ENCODE data around the gene EML4. TPM values are rescaled to one million over a fixed set of nuclear protein-coding genes. Genes with fewer than 3 reads are reported as not detected.
A peak's percentile ranks its signal among the peaks of the same experiment; 100 is the strongest.

The EML4 gene
- total and polyA plus RNA-seq, 2 of the 13 experiments (the other 11 are each of a cell fraction or from before 2014, with no cell fraction given) = 243 to 476 TPM

DNA sequence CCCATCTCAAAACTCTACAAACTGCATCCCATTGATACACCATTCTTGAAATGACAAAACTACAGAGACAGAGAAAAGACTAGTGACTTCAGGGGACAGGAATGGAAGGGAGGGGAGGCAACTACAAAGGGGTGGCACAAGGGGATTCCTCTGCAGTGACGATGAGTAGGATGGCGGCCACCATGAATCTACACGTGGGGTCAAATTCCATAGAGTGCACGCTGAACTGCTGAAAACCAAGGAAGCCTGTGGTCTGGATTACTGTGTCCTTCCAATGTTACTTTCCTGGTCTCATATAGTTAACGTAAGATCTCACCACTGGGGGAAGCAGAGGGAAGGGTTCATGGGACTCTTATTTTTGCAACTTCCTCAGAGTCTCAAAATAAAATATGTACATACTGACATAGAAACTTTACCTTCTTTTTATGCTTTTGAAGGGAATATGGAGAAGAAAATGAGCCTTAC lies 168.2 kb downstream of the EML4 start (continued):
- TF ChIP-seq ZNF562 (CRISPR knock-in tag; IDR thresholded peaks at IDR 0.05; ENCODE audit: borderline replicate concordance) (0 out of 2 replicates have a peak, but pooled peaks have one; percentile 3), ZNF160 (CRISPR knock-in tag; IDR thresholded peaks at IDR 0.05) (no peak), AKAP8 (CRISPR knock-in tag; IDR thresholded peaks at IDR 0.05) (0 out of 2 replicates have a peak, but pooled peaks have one; percentile 19), MBD4 (IDR thresholded peaks at IDR 0.05; ENCODE audit: borderline replicate concordance, low read length) (peak; percentile 9; the same call in 1 of the 2 replicates), POLR2G (IDR thresholded peaks at IDR 0.05; ENCODE audit: low read depth, low read length) (peak; percentile 19), REPIN1 (CRISPR knock-in tag; IDR thresholded peaks at IDR 0.05; ENCODE audit: borderline replicate concordance, low read depth) (no peak), ZFP62 (CRISPR knock-in tag; IDR thresholded peaks at IDR 0.05) (no peak), REL (CRISPR knock-in tag; conservative IDR thresholded peaks at IDR 0.05) (no peak), HNRNPLL (IDR thresholded peaks at IDR 0.05; ENCODE audit: low read depth, low read length, poor library complexity, severe bottlenecking) (no peak), NKX3-1 (CRISPR knock-in tag; IDR thresholded peaks at IDR 0.05) (no peak), ZNF768 (CRISPR knock-in tag; IDR thresholded peaks at IDR 0.05) (no peak), ZFP36 (IDR thresholded peaks at IDR 0.05; ENCODE audit: borderline replicate concordance, low read depth, low read length, partially characterized antibody) (no peak), ZNF652 (CRISPR knock-in tag; IDR thresholded peaks at IDR 0.05; ENCODE audit: borderline replicate concordance, low read depth) (peak; percentile 39; the same call in 1 of the 2 replicates), PITX1 (CRISPR knock-in tag; IDR thresholded peaks at IDR 0.05) (no peak), ZNF749 (CRISPR knock-in tag; IDR thresholded peaks at IDR 0.05; ENCODE audit: borderline replicate concordance) (no peak)
- TF ChIP-seq, protein P1, sequence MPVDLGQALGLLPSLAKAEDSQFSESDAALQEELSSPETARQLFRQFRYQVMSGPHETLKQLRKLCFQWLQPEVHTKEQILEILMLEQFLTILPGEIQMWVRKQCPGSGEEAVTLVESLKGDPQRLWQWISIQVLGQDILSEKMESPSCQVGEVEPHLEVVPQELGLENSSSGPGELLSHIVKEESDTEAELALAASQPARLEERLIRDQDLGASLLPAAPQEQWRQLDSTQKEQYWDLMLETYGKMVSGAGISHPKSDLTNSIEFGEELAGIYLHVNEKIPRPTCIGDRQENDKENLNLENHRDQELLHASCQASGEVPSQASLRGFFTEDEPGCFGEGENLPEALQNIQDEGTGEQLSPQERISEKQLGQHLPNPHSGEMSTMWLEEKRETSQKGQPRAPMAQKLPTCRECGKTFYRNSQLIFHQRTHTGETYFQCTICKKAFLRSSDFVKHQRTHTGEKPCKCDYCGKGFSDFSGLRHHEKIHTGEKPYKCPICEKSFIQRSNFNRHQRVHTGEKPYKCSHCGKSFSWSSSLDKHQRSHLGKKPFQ (CRISPR knock-in tag; IDR thresholded peaks at IDR 0.05; ENCODE audit: insufficient replicate concordance) = no peak
- TF ChIP-seq, protein P2, sequence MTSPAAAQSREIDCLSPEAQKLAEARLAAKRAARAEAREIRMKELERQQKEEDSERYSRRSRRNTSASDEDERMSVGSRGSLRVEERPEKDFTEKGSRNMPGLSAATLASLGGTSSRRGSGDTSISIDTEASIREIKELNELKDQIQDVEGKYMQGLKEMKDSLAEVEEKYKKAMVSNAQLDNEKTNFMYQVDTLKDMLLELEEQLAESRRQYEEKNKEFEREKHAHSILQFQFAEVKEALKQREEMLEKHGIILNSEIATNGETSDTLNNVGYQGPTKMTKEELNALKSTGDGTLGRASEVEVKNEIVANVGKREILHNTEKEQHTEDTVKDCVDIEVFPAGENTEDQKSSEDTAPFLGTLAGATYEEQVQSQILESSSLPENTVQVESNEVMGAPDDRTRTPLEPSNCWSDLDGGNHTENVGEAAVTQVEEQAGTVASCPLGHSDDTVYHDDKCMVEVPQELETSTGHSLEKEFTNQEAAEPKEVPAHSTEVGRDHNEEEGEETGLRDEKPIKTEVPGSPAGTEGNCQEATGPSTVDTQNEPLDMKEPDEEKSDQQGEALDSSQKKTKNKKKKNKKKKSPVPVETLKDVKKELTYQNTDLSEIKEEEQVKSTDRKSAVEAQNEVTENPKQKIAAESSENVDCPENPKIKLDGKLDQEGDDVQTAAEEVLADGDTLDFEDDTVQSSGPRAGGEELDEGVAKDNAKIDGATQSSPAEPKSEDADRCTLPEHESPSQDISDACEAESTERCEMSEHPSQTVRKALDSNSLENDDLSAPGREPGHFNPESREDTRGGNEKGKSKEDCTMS (CRISPR knock-in tag; conservative IDR thresholded peaks at IDR 0.05) = no peak
- TF ChIP-seq, protein P3, sequence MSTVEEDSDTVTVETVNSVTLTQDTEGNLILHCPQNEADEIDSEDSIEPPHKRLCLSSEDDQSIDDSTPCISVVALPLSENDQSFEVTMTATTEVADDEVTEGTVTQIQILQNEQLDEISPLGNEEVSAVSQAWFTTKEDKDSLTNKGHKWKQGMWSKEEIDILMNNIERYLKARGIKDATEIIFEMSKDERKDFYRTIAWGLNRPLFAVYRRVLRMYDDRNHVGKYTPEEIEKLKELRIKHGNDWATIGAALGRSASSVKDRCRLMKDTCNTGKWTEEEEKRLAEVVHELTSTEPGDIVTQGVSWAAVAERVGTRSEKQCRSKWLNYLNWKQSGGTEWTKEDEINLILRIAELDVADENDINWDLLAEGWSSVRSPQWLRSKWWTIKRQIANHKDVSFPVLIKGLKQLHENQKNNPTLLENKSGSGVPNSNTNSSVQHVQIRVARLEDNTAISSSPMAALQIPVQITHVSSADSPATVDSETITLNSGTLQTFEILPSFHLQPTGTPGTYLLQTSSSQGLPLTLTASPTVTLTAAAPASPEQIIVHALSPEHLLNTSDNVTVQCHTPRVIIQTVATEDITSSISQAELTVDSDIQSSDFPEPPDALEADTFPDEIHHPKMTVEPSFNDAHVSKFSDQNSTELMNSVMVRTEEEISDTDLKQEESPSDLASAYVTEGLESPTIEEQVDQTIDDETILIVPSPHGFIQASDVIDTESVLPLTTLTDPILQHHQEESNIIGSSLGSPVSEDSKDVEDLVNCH (CRISPR knock-in tag; IDR thresholded peaks at IDR 0.05) = no peak

All from HepG2 (cell line).